AG09319 (cell line): ENCODE measurements around the gene RDH12.
A peak's percentile ranks its signal among the peaks of the same experiment; 100 is the strongest.

Source experiments
- DNase-seq: peaks from one replicate; pipeline ENCODE4 v3.0.0-alpha.2; 2010; ENCODE audit warnings: low read depth; ENCODE audit errors: extremely low read depth
- TF ChIP-seq, protein P1 (sequence below): IDR thresholded peaks from 2 replicates; pipeline ENCODE4 v1.5.1; 2011; ENCODE audit warnings: low read depth, mild to moderate bottlenecking, inconsistent platforms, low read length, moderate library complexity

RDH12 gene

DNA sequence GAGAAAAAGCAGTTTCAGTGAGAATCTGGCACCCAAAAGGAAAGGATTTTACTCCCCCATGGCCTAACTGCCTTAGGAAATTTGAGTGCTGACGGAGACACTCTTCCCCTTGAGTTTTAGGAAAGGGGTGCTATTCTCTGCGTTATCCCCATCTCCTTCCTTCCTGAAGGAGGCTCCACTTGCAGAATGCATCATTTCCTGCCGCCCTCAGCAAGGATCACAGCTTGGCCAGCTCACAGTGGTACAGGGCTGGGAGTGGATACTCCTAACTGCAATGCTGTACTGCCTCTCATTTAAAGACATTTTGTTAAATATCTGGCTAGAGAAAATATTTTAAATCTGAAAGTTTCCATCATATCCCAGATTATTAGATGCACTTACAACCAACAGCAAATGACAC is 33.0 kb downstream of the RDH12 start:
- TF ChIP-seq, protein P1, sequence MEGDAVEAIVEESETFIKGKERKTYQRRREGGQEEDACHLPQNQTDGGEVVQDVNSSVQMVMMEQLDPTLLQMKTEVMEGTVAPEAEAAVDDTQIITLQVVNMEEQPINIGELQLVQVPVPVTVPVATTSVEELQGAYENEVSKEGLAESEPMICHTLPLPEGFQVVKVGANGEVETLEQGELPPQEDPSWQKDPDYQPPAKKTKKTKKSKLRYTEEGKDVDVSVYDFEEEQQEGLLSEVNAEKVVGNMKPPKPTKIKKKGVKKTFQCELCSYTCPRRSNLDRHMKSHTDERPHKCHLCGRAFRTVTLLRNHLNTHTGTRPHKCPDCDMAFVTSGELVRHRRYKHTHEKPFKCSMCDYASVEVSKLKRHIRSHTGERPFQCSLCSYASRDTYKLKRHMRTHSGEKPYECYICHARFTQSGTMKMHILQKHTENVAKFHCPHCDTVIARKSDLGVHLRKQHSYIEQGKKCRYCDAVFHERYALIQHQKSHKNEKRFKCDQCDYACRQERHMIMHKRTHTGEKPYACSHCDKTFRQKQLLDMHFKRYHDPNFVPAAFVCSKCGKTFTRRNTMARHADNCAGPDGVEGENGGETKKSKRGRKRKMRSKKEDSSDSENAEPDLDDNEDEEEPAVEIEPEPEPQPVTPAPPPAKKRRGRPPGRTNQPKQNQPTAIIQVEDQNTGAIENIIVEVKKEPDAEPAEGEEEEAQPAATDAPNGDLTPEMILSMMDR: no peak
- no peak for DNase-seq

DNA sequence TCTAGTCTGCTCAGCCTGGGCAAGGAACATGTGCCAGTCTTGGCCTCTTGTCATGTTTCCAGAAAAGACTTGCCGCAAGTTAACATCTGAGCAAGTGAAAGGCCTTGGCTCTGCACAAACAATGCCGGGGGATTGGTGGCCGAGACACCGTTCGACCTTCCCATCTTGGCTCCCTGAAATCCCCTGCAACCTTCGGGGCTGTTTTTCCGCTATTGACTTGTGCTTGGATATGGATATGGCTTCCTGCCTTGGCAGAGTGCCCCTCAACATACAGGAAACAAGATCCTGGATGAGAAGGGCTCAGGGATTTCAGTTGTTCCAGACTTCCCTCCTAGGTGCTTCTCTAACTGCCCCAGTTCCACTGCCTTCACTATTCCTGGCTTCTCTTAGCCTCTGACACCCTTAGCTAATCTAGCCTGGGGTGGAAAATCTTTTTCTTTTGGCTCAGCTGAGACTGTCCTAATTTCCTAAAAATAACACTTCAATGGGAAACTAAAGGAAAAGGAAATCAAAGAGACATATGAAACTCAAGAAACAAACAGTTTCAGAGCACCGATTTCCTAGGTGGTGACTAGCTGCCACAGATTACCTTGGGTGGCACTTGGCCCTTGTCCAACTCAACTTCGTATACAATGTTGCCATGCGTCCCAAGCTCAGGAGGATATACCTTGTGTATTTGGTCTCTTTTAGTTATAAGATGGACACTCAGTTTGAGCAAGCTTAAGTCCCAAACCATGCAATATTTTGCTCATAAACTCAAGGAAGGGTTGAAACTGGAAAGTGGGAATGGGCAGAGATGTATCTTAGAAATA is 33.9 kb downstream of the RDH12 start:
- TF ChIP-seq, protein P1: no peak
- no peak for DNase-seq

DNA sequence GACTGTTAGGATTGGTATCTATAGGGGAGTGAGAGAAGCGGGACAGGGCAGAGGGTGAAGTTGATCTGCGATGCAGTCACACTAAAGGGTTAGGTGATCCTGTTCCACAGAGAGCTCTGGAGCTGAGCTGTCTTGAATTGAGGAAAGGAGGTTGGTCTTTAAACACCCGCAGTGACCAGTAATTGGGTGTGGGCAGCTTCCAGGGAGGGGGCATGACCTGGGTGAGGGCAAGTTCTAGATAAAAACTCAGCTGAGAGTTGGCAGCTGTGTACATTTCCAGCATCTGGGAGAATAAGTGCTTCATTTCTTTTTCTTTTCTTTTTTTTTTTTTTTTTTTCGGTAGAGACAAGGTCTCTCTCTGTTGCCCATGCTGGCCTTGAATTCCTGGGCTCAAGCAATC is 35.1 kb downstream of the RDH12 start:
- no peak for DNase-seq
- TF ChIP-seq, protein P1: no peak

DNA sequence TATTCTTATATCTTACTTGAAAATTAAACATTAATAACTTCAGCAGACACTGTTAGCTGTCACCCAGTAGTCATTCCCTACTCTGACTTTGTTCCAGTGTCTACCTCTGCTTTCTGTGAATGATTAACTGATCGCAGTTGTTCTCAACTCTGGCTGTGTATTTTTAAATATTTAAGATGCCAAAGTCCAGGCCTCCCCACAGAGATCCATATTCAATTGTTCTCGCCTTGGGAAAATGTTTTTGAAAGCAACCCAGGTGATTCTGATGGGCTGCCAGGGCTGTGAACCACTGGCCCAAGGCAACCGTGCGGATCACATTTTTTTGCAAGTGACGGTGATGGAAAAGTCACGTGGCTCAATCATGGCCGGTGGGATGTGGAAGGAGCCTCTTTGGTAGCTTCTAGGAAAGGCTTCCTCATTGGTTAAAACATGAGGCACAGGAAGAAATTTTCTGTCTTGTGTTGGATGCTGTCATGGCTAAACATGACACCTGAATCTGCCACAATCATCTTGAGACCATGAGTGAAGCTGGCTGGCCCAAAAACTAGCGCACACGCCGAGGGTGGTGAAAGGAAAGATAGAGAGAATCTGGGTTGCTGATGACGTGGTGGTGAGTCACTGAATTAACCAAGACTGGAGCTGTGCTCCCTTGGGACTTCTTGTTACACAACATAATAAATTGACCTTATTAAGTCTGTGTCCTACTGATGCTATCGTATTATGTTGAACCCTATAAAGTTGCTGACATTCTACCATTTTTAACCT is 37.2 kb downstream of the RDH12 start:
- TF ChIP-seq, protein P1: no peak
- peak; percentile 79 for DNase-seq

DNA sequence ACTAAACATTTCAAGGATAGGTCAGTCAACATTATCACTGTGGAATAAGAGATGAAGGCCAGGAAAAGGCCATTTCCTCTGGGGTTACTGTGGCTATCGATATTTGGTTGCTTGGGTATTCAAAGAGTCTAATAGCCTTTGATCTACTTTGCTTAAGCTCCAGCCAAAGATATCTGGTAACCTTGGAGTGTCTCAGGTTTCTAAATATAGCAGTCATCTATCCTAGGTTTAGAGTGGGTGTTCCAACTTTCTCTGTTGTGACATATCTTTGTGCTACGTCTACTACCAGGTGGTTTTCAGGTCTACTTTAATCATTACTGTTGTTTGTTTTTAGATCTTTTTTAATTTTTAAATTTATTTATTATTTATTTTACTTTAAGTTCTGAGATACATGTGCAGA is 42.4 kb downstream of the RDH12 start:
- no peak for DNase-seq
- TF ChIP-seq, protein P1: no peak

- TF ChIP-seq, protein P1: no peak
- DNase-seq: no peak
Observed at GRCh38 chr14:67746927-67747326, 45.2 kb downstream of the RDH12 start.

DNA sequence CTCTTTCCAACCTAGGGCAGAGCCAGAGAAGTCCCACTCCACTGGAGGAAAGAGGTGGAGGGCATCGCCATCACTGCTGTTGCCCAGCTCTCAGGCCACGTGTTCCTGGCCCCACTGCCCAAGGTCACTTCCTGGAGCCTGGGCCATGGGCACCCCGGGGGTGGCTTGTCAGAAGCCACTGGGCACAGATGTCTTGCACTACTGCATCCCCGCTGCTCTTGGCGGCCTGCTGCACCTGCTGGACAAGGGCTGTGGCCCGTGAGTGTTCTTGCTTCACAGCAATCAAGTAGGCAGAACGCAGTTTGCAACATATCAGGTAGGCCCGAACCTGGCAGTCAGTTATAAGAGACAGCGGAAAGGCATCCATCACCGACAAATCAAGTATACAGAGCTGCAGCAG is 46.6 kb downstream of the RDH12 start:
- TF ChIP-seq, protein P1: no peak
- DNase-seq: no peak
